SKM-1 treated with dmso at 0.1 percent for 144 hours (cell line): ENCODE measurements around the gene NUDC.
"Not testable (repeated sequence)": the region's sequence is repeated elsewhere in the genome, so short reads cannot be mapped to it uniquely, and the experiment has no call there.

Experiments
- DNase-seq: peaks from one replicate; lab custom pipeline; 2025; ENCODE audit not compliant: unreplicated experiment; lab: John Stamatoyannopoulos, UW

The NUDC gene

GRCh38 chr1:26911399-26912146, 10.0 kb upstream of the NUDC start:
- no peak for DNase-seq

GRCh38 chr1:26912147-26912490, 9.4 kb upstream of the NUDC start:
- no peak for DNase-seq

DNA sequence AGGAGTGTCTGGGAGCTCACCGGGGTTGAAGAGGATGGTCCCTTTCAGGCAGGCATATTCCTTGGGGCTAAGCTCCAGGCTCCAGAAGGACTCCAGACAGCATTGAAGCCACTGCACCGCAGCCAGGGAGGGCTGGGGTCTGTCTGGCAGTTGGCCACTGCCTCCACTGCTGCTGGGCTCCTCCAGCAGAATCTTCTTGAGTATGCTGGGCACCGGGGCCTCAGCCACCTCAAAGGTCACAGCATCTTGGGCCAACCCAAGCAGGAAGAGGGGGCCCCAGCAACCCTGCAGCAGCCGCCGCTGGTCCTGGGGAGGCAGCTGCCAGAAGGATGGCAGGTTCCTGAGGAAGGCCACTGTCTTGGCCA, 8.2 kb upstream of the NUDC start:
- DNase-seq, result no peak

GRCh38 chr1:26913754-26914619, 7.6 kb upstream of the NUDC start, which contains the start of gene NR0B2:
Gene NR0B2, minus strand, starts transcription at chr1:26913975. Its CDS starts 35 bp downstream, at chr1:26913940.
- DNase-seq, result no peak

GRCh38 chr1:26915204-26915842, 6.2 kb upstream of the NUDC start:
- DNase-seq, result no peak

DNA sequence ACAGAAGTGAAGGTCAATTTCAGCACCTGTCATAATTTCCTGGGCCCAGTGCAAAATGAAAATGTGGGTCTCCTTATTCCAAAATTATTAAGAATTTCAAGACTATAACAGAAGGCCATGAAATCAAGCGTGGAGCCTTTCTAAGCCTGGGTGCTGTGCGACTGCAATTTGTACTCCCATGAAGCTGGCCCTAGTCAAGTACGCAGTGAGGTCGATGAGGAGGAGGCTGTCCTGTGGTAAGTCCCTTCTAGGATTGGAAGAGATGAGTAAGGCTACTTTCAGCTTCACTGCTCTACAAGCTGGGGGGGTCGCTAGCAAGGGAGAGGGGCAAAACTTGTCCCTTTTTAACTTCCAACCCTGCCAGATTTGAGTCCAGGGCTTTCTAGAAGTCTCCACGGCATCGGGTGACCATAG, 410 bp upstream of the NUDC start:
- DNase-seq, result no peak

- DNase-seq, result no peak
Observed at GRCh38 chr1:26922431-26922729, 837 bp downstream of the NUDC start.

- no peak for DNase-seq
Observed at GRCh38 chr1:26922901-26923300, 1.4 kb downstream of the NUDC start.

DNA sequence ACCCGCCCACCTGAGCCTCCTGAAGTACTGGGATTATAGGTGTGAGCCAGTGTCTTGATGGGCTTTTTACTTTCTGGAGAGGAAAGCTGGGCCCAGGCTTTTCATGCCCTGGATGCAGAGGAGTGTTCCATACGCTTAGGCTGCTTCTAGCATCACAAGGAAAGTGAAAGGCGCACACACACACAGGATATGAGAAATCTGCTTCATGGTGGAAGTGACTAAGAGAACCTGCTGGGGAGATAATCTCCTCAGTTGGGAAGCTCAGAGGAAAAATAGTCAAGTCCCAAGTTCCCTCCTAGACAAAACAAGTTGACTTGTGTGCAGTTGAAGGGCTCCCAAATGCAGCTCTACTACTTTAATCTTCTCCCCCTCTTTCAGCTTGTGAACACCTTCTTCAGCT, 2.2 kb downstream of the NUDC start:
- DNase-seq, result no peak

- peak; percentile 67 for DNase-seq
Observed at GRCh38 chr1:26932531-26932930, 11.0 kb downstream of the NUDC start.

DNA sequence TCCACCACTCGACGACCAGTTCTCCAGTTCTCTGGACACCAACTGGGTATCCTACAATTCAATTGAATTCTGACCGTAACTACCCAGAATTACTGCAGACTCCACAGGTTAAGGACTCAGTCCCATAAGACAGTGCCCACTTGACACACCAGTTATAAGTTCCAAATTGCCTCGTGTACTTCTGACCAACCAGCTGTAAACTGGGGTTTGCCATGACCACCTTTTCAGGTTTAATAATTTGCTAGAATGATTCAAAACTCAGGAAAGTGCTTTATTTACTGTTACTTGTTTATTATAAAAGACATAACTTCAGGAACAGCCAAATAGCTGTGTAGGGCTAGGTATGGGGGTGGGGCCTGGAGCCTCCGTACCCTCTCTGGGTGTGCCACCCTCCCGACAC, 15.3 kb downstream of the NUDC start:
- no peak for DNase-seq

DNA sequence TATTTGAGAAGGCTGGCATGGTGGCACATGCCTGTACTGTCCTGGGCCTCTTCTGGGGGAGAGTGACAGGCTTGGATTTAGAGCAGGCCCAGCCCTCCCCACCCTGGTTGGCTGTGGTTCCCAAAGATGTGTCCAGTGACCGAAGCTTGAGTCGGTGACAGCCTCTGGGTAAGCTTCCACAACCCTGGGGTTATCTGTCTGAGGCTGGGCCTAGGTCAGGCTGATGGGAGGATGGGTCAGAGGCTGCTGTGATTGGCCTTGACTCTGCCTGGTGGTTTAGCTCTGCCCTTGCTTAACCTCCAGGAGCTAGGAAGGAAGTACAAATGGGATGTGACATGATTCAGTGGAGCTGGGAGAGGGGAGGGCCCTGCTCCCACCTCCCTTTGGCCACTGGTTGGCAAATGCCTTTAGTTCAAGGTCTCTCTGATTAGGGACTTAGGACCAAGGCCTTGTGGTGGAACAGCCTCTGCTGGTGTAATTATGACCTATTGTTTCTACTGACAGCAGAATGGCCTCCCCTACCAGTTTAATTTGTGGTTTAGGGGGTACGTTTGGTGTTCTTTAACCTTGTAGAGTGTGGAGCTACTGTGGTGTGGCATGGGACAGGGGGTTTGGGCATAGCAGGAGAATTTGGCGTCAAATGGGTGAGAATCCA, 16.6 kb downstream of the NUDC start:
- DNase-seq, result peak; percentile 26

DNA sequence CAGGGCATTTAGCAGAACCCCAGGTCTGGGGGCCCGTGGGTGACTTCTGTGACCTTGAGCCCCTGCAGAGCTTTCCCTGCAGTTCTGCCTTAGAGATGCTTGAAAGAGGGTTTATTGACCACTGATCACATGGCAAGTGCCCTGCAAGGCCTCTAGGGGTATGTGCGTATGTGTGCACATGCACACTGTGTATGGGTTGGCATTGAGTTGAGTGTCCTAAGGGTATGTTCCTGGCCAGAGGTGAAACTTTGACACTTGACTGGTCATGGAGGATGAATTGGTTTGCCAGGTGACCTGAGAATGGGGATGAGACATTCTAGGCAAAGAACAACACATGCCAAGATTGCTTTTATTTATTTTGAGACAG, 17.1 kb downstream of the NUDC start:
- no peak for DNase-seq

DNA sequence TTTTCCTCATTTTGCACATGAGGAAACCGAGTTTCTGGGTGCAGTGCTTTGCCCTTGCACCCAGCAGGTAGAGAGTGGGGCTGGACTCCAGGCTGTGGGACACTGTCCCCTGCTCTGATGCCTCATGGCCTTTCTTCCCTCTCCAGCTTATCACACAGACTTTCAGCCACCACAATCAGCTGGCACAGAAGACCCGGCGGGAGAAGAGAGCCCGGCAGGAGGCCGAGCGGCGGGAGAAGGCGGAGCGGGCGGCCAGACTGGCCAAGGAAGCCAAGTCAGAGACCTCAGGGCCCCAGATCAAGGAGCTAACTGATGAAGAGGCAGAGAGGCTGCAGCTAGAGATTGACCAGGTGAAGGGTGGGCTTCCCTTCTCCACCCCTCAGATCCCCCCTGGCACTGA, 19.8 kb downstream of the NUDC start:
- no peak for DNase-seq

- DNase-seq, result no peak
Observed at GRCh38 chr1:26942656-26943055, 21.1 kb downstream of the NUDC start.

DNA sequence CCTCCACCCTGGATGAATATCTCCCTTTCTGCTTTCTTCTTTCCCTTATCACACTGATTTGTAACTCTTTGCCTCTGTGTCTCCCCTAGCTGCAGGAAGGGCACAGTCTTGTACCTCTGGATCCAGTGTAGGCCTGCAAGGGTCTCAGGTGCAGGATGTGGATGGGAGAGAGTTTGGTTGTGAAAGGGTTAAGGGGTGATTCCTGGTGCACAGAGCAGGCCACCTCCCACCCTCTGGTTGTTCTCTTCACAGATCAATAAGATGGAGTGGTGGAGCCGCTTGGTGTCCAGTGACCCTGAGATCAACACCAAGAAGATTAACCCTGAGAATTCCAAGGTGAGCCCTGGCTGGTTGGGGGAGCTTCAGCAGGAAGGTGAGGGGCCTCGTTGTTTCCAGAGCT, 23.6 kb downstream of the NUDC start:
- DNase-seq, result no peak

- DNase-seq, result no peak
Observed at GRCh38 chr1:26945728-26946127, 24.2 kb downstream of the NUDC start.

- DNase-seq, result no peak
Observed at GRCh38 chr1:26946270-26946669, 24.7 kb downstream of the NUDC start.

- not testable (repeated sequence) for DNase-seq
Observed at GRCh38 chr1:26948725-26949057, 27.1 kb downstream of the NUDC start.

GRCh38 chr1:26949266-26949925, 27.9 kb downstream of the NUDC start:
- DNase-seq, result no peak

- no peak for DNase-seq
Observed at GRCh38 chr1:26949926-26950319, 28.4 kb downstream of the NUDC start.
